GM23248 (cell line): Measurements from ENCODE around the gene GCNT2. TPM values are rescaled to one million over a fixed set of nuclear protein-coding genes. Genes with fewer than 3 reads are reported as not detected.

Experiments used
- DNase-seq: peaks from one replicate; pipeline ENCODE4 v3.0.0-alpha.2; 2015
- H2AFZ ChIP-seq: fragments of 200-600 bp; sonication (generic); 2 replicates; pipeline ENCODE4 v1.6.1; 2016; ENCODE audit warnings: antibody characterized with exemption
- H3F3A ChIP-seq: fragments of 200-600 bp; sonication (generic); 2 replicates; pipeline ENCODE4 v1.6.1; 2016; ENCODE audit warnings: mild to moderate bottlenecking, antibody characterized with exemption, mixed run types; ENCODE audit not compliant: insufficient read depth
- H3K27ac ChIP-seq: fragments of 200-600 bp; sonication (generic); 2 replicates; pipeline ENCODE4 v1.5.1; 2016; ENCODE audit warnings: mild to moderate bottlenecking
- H3K27me3 ChIP-seq: fragments of 200-600 bp; sonication (generic); replicated peaks from 2 replicates; pipeline ENCODE4 v1.6.1; 2016; ENCODE audit warnings: mild to moderate bottlenecking; ENCODE audit not compliant: insufficient read depth
- H3K36me3 ChIP-seq: fragments of 200-600 bp; sonication (generic); 2 replicates; pipeline ENCODE4 v1.6.1; 2016; ENCODE audit warnings: low read depth, mild to moderate bottlenecking
- H3K4me1 ChIP-seq: fragments of 200-600 bp; sonication (generic); 2 replicates; pipeline ENCODE4 v1.6.1; 2016; ENCODE audit warnings: mild to moderate bottlenecking; ENCODE audit not compliant: insufficient read depth
- H3K4me2 ChIP-seq: fragments of 200-600 bp; sonication (generic); one replicate; pipeline ENCODE4 v1.6.1; 2016; ENCODE audit warnings: mild to moderate bottlenecking; ENCODE audit not compliant: unreplicated experiment
- H3K4me3 ChIP-seq: fragments of 200-600 bp; sonication (generic); 2 replicates; pipeline ENCODE4 v1.5.1; 2016; ENCODE audit warnings: mild to moderate bottlenecking
- H3K79me2 ChIP-seq: fragments of 200-600 bp; sonication (generic); 2 replicates; pipeline ENCODE4 v1.6.1; 2016; ENCODE audit warnings: mild to moderate bottlenecking; ENCODE audit not compliant: insufficient read depth
- H3K9ac ChIP-seq: fragments of 200-600 bp; sonication (generic); 2 replicates; pipeline ENCODE4 v1.6.1; 2016; ENCODE audit warnings: mild to moderate bottlenecking
- H3K9me2 ChIP-seq: fragments of 200-600 bp; sonication (generic); 2 replicates; pipeline ENCODE4 v1.6.1; 2016; ENCODE audit warnings: mixed run types, mild to moderate bottlenecking, moderate library complexity; ENCODE audit not compliant: insufficient read depth
- H3K9me3 ChIP-seq: fragments of 200-600 bp; sonication (generic); one replicate; pipeline ENCODE4 v1.6.1; 2017; ENCODE audit warnings: low read depth
- H4K20me1 ChIP-seq: fragments of 200-600 bp; sonication (generic); 2 replicates; pipeline ENCODE4 v1.6.0; 2016; ENCODE audit not compliant: insufficient read depth
- EZH2 ChIP-seq: fragments of 200-600 bp; sonication (generic); IDR thresholded peaks from 2 replicates; pipeline ENCODE4 v1.6.1; 2018; ENCODE audit warnings: antibody characterized with exemption, mild to moderate bottlenecking; ENCODE audit not compliant: insufficient read depth, poor library complexity, severe bottlenecking
- EZH2phosphoT487 ChIP-seq: fragments of 200-600 bp; sonication (generic); IDR thresholded peaks from 2 replicates; pipeline ENCODE4 v1.6.1; 2018; ENCODE audit warnings: antibody characterized with exemption, moderate library complexity, mild to moderate bottlenecking, low read depth; ENCODE audit not compliant: insufficient read depth
- WGBS, 2 experiments: methylation state at CpG; one replicate each; pipeline ENCODE4 v1.1.6; 2015 to 2017; ENCODE audit warnings: low lambda C conversion rate in 2 of 2, low coverage in 1 of 2; ENCODE audit errors: missing lambda C conversion rate in 2 of 2; 5-methylcytosine and 5-hydroxymethylcytosine counted together
- in situ Hi-C: fragments of 300-500 bp; cut with MboI; formaldehyde crosslinking; loops from 2 replicates; pipeline ENCODE4 v1.15.0; 2020
- polyA plus RNA-seq: library from polyadenylated mRNA; unstranded; fragments of >200 nt; fragmentation: Nextera tagmentation; extraction: Ambion mirVana; gene quantifications from 2 replicates; pipeline ENCODE4 v1.2.1, GENCODE V29; 2016
- total RNA-seq: library from RNA; depleted of rRNA; stranded (reverse); fragments of >200 nt; shearing (Covaris generic); gene quantifications from 2 replicates; pipeline ENCODE4 v1.2.3, GENCODE V29; 2014

GCNT2 gene
- total and polyA plus RNA-seq, 2 experiments from 2014 or later: not detected

DNA sequence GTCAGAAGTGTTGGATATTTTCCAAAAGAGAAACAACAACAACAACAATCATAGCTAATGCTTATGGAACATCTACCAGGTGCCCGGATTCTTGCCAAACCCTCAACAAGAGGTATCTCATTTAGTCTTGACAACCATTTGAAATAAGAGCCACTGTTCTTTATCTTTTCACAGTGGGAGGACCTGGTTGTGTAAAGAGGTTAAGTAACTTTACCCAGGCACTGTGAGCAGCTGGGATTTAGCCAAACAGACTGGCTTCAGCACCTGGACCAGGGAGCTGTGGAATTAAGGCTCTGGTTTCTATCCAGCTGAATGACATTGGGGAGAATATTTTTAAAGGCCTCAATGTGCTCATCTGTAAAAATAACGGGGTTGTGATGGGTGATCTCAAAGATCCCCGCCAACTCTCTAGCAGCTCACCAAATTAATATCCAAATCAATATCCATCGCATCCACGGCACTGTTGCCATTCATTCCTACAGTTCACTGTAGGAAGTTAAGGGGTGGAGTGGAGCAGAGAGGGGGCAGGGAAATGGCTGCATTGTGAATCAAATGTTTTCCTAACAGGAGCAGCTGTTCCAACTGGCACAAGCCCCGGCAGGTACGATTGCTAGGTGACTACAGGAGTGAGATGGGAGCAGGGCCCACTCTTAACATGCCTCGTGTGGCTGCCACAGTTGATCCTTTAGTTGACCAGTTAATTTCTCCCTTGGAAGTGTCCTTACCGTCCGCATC, 61.8 kb downstream of the GCNT2 start:
- Histone ChIP-seq H3K4me3 (no peak overlapping the region), H3K9me2 (no peaks in the 10 kb centered on the region), H2AFZ (no peak overlapping the region), H3K36me3 (no peaks in the 10 kb centered on the region), H3K4me1 (no peaks in the 10 kb centered on the region), H4K20me1 (no peaks in the 10 kb centered on the region), H3K9ac (no peak overlapping the region), H3K79me2 (no peaks in the 10 kb centered on the region), H3K9me3 (no peaks in the 10 kb centered on the region), H3F3A (no peaks in the 10 kb centered on the region), H3K27me3 (no peaks in the 10 kb centered on the region; the same call in 1 of the 2 replicates), H3K4me2 (no peak overlapping the region), H3K27ac (no peak overlapping the region)
- WGBS, 2 experiments: 26% methylated on average over 10 of the region's 10 CpGs
- in situ Hi-C loops: no loop called here
- DNase-seq: no peak
- no peak for TF ChIP-seq EZH2
- no peak for TF ChIP-seq EZH2phosphoT487

DNA sequence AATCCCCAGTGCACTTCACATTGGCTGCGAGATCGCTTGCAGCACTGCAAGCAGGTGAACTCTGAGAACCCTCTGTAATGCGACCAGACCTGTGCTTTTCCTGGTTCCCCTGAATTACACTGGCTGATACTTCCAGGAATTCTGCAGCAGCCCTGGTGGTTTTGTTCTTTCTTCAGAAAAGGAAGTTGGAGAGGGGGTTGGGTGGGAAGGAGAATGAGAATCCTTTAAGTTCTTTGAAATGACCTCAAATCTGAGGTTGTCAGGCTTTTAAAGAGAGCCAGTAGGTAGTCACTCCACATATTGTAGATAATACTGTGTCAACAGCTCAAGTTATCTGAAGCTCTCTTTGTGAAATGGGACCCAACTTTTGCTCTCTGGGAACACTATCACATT, 62.4 kb downstream of the GCNT2 start:
- H3K4me3 ChIP-seq: no peak overlapping the region
- H3K9ac ChIP-seq: no peak overlapping the region
- H3K4me1 ChIP-seq: no peaks in the 10 kb centered on the region
- H3K27me3 ChIP-seq: no peaks in the 10 kb centered on the region; the same call in 1 of the 2 replicates
- no peak overlapping the region for H3K27ac ChIP-seq
- H3K79me2 ChIP-seq: no peaks in the 10 kb centered on the region
- no peaks in the 10 kb centered on the region for H3K9me2 ChIP-seq
- H2AFZ ChIP-seq: no peak overlapping the region
- no peak for DNase-seq
- no peaks in the 10 kb centered on the region for H3K36me3 ChIP-seq
- H4K20me1 ChIP-seq: no peaks in the 10 kb centered on the region
- H3K9me3 ChIP-seq: no peaks in the 10 kb centered on the region
- H3K4me2 ChIP-seq: no peak overlapping the region
- WGBS, 2 experiments: 46 to 50% methylated on average over 3 of the region's 3 CpGs
- in situ Hi-C loops: no loop called here
- no peaks in the 10 kb centered on the region for H3F3A ChIP-seq
- TF ChIP-seq EZH2: no peak
- no peak for TF ChIP-seq EZH2phosphoT487

DNA sequence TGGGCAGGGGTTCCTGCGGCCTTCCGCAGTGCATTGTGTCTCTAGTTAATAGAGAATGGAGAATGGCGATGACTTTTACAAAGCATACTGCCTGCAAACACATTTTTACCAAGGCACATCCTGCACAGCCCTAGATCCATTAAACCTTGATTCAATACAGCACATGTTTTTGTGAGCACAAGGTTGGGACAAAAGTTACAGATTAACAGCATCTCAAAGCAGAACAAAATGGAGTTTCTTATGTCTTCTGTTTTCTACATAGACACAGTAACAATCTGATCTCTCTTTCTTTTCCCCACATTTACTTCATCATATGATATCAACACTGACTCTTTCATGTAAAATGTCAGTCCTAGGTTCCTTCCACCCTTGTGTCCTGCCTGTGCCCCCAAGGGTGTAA, 63.5 kb downstream of the GCNT2 start:
- H3K4me2 ChIP-seq: no peak overlapping the region
- H3K27me3 ChIP-seq: no peaks in the 10 kb centered on the region; the same call in 1 of the 2 replicates
- in situ Hi-C loops: no loop called here
- H3K4me1 ChIP-seq: no peaks in the 10 kb centered on the region
- WGBS, 2 experiments: 73 to 75% methylated on average over 3 of the region's 3 CpGs
- TF ChIP-seq EZH2phosphoT487 (no peak), EZH2 (no peak)
- no peak overlapping the region for H2AFZ ChIP-seq
- no peaks in the 10 kb centered on the region for H3K36me3 ChIP-seq
- H3K27ac ChIP-seq: no peak overlapping the region
- no peak overlapping the region for H3K4me3 ChIP-seq
- no peaks in the 10 kb centered on the region for H3K79me2 ChIP-seq
- no peaks in the 10 kb centered on the region for H4K20me1 ChIP-seq
- no peaks in the 10 kb centered on the region for H3K9me2 ChIP-seq
- H3F3A ChIP-seq: no peaks in the 10 kb centered on the region
- no peak for DNase-seq
- no peaks in the 10 kb centered on the region for H3K9me3 ChIP-seq
- no peak overlapping the region for H3K9ac ChIP-seq

DNA sequence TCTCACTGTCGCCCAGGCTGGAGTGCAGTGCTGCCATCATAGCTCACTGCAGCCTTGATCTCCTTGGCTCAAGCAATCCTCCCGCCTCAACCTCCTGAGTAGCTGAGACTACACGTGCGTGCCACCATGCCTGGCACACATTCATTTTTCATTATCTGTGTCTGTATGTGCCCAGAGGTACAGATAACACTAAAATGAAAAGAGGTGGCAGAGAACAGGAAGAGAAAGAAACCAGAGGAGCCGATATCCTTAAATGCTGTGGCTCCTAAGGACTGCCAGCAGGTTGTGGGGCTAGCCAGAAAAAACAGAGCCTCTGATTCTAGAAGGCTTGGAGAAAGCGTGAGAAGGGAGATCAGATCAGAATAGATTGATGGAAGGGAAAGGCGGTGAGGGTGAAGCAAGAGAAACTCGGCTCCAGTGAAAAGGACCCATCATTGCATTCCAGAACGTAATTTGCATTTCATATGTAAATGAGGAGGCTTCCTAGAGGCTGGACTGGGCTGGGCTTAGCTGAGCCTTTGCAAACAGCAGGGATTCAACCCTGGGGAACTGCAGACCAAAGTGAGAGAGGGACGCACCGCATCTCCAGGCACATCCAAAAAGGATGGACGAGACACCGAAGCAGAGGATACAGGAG, 64.2 kb downstream of the GCNT2 start:
- Histone ChIP-seq H3K36me3 (no peaks in the 10 kb centered on the region), H3K4me2 (no peak overlapping the region), H3K9ac (no peak overlapping the region), H3K79me2 (no peaks in the 10 kb centered on the region), H3K27me3 (no peaks in the 10 kb centered on the region; the same call in 1 of the 2 replicates), H3K4me3 (no peak overlapping the region), H2AFZ (no peak overlapping the region), H3K9me3 (no peaks in the 10 kb centered on the region), H4K20me1 (no peaks in the 10 kb centered on the region), H3K4me1 (no peaks in the 10 kb centered on the region), H3K9me2 (no peaks in the 10 kb centered on the region), H3K27ac (no peak overlapping the region), H3F3A (no peaks in the 10 kb centered on the region)
- TF ChIP-seq EZH2phosphoT487 (no peak), EZH2 (no peak)
- 14% methylated on average over 13 of the region's 13 CpGs for WGBS, 2 experiments
- in situ Hi-C loops: no loop called here
- DNase-seq: no peak
